ENCODE results near the gene MAB21L2.

The MAB21L2 gene

DNA sequence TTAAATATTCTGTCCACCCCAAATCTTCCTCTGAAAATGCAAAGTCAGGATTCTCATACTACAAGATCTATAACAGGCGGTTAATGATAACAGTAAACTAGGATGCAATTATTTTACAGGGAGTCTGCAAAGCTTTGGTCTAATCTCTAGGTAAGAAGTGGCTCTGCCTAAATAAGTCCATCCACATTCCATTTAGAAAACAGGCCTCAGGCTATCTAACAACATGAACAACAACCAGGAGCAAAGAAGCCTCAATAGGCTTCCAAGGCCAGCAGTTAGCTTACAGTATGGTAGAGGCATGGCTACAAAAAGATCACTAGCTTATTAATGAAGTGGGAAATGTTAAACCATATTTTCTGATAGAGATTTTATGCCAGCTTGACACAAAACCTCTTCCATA is 6.4 kb downstream of the MAB21L2 start:
- no peak overlapping the region for H3K4me3 ChIP-seq (ENCODE audit: low read depth, low read length)
- DNase-seq (ENCODE audit: low read depth): no peak
- TF ChIP-seq, protein P1, sequence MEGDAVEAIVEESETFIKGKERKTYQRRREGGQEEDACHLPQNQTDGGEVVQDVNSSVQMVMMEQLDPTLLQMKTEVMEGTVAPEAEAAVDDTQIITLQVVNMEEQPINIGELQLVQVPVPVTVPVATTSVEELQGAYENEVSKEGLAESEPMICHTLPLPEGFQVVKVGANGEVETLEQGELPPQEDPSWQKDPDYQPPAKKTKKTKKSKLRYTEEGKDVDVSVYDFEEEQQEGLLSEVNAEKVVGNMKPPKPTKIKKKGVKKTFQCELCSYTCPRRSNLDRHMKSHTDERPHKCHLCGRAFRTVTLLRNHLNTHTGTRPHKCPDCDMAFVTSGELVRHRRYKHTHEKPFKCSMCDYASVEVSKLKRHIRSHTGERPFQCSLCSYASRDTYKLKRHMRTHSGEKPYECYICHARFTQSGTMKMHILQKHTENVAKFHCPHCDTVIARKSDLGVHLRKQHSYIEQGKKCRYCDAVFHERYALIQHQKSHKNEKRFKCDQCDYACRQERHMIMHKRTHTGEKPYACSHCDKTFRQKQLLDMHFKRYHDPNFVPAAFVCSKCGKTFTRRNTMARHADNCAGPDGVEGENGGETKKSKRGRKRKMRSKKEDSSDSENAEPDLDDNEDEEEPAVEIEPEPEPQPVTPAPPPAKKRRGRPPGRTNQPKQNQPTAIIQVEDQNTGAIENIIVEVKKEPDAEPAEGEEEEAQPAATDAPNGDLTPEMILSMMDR (IDR thresholded peaks at IDR 0.05; ENCODE audit: low read depth, low read length, missing control alignments): no peak

DNA sequence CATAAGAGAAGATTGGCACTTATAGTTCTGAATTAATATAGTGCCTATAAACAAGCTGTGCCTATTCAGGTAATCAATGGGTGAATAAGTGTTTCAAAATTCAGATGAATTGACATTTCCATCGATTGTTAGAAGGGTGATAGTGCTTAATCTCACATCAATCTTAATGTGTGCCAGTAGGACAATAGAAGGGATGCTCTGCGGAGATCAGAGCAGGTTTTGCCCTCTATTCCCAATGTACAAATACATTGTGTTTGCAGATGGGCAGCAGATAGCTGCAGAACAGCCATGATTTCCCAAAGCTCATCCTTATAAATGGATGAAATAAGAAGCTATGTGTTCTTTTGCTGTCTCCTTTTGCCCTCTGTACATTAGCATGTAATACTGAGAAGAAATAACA is 7.2 kb downstream of the MAB21L2 start:
- TF ChIP-seq, protein P1 (IDR thresholded peaks at IDR 0.05; ENCODE audit: low read depth, low read length, missing control alignments): no peak
- no peak for DNase-seq (ENCODE audit: low read depth)

DNA sequence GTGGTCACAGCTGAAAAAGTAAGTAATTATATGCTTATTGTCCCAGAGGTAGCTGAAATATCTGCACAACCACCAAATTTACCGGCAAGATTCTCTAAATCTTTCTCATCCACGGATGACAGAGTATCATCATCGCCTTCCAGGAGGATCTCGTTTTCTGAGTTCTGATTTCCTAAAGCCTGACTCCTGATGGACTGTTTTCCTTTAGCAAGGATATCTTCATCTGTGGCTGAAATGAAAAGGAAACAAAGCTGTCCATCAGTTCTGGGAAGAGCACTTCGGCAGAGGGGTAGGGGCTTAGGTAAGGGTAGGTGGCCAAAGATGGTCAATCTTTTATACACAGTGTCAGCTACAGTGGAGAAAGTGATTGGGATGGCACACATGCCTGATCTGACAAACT is 8.7 kb downstream of the MAB21L2 start:
- TF ChIP-seq, protein P1 (IDR thresholded peaks at IDR 0.05; ENCODE audit: low read depth, low read length, missing control alignments): no peak
- DNase-seq (ENCODE audit: low read depth): no peak
- H3K4me3 ChIP-seq (ENCODE audit: low read depth, low read length): no peak overlapping the region

More for the DNA sequence above, 7.2 kb downstream of the MAB21L2 start:
- no peak overlapping the region for H3K4me3 ChIP-seq (ENCODE audit: low read depth, low read length)

DNA sequence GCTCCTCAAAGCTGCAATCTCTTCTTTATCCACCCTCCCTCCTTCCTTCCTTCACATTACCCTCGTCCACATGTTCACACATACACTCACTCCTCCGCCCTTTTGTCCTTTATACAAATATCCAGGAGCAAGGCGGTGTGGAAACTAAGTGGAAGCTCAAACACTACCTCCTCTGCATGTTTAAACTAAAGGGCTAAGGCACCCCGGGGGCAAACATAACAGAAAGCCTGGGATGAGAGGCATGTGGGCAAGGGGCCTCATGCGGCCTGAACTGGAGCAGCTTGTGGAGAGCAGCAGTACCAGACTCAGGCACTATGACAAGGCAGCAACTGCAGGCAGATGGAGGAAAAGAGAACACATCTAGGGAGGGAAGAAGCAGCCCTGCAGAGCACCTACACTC is 9.5 kb downstream of the MAB21L2 start:
- H3K4me3 ChIP-seq (ENCODE audit: low read depth, low read length): no peak overlapping the region
- DNase-seq (ENCODE audit: low read depth): no peak
- TF ChIP-seq, protein P1 (IDR thresholded peaks at IDR 0.05; ENCODE audit: low read depth, low read length, missing control alignments): no peak

DNA sequence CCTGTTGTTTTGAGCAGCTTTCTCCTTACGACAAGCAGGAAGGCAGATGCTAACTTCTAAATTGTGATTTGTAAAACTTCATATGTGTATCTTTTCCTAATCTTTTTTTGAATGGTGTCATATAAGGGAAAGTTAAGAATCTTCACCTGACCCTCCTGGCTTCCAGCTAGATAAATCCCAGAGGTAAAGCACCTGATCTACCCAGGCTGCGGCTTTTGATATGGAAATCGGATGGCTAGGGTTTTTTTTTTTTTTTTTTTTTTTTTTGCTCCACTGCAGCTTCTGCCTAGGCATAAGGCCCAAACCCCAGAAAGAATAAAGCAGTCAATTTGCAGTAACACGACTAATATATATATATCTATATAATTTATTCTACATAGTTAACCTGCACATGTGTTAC is 10.0 kb downstream of the MAB21L2 start:
- H3K4me3 ChIP-seq (ENCODE audit: low read depth, low read length): no peak overlapping the region
- no peak for DNase-seq (ENCODE audit: low read depth)
- TF ChIP-seq, protein P1 (IDR thresholded peaks at IDR 0.05; ENCODE audit: low read depth, low read length, missing control alignments): no peak

DNA sequence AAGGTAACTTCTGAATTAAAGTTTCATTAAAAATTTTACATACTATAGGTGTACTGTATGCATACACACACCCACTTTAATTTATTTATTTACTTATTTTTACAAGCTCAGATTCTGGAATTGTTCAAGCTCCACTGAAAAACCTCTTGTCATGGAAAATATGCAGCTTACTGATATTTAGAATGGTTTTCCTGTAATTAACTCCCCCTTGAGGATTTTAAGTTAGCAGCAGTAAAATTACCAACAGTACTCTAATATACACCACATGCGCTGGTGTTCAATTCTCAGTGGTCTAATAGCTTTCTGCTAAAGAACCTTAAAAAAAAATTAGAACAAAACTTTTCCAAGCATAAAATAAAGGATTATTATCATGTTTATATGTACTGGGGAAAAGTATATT is 12.0 kb downstream of the MAB21L2 start:
- H3K4me3 ChIP-seq (ENCODE audit: low read depth, low read length): no peak overlapping the region
- no peak for DNase-seq (ENCODE audit: low read depth)
- TF ChIP-seq, protein P1 (IDR thresholded peaks at IDR 0.05; ENCODE audit: low read depth, low read length, missing control alignments): no peak

DNA sequence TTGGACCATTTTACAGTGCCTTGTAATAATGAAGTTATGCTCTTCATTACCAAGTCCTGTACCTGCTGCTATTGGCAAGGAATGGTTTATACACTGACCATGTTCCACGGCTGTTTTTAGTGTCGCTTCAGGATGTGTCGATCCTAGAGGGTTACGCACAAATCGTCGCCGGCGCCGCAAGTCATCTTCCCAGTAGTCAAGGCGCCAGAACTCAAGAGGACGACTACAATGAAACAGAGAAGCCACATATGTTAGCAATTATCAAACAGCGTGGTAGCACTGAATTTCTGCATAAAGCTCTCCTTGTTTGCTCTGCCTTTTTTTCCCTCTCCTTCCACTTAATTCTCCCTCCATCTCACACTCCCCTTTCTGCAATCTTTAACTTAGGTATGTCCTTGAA is 17.0 kb downstream of the MAB21L2 start:
- no peak overlapping the region for H3K4me3 ChIP-seq (ENCODE audit: low read depth, low read length)
- DNase-seq (ENCODE audit: low read depth): no peak
- TF ChIP-seq, protein P1 (IDR thresholded peaks at IDR 0.05; ENCODE audit: low read depth, low read length, missing control alignments): no peak
